PFSK-1 (cell line): ENCODE data around the gene DNAL1.

Experiments used
- FOXP2 ChIP-seq: optimal IDR thresholded peaks from 2 replicates; pipeline ENCODE3; 2011; ENCODE audit warnings: borderline replicate concordance, control low read depth, inconsistent platforms; ENCODE audit not compliant: insufficient read depth; ENCODE audit errors: extremely low read length, extremely low read depth
- POLR2AphosphoS5 ChIP-seq: IDR thresholded peaks from 2 replicates; pipeline ENCODE4 v1.6.1; 2012; ENCODE audit warnings: low read depth, mild to moderate bottlenecking, control low read depth, low read length, moderate library complexity
- REST ChIP-seq, 2 experiments: IDR thresholded peaks; 2 replicates each; pipeline versions ENCODE4 v1.6.1 to v1.8.0; 2011 to 2012; ENCODE audit warnings: low read depth in 2 of 2, low read length in 2 of 2, control low read depth in 1 of 2, inconsistent platforms in 1 of 2, mild to moderate bottlenecking in 1 of 2, moderate library complexity in 1 of 2; ENCODE audit not compliant: insufficient read depth in 1 of 2
- SIN3A ChIP-seq: IDR thresholded peaks from 2 replicates; pipeline ENCODE4 v1.6.1; 2012; ENCODE audit warnings: mild to moderate bottlenecking, low read length, moderate library complexity, borderline replicate concordance; ENCODE audit not compliant: insufficient read depth
- TAF1 ChIP-seq: IDR thresholded peaks from 2 replicates; pipeline ENCODE4 v1.6.1; 2012; ENCODE audit warnings: low read length, control low read depth, borderline replicate concordance; ENCODE audit not compliant: insufficient read depth

The DNAL1 gene

GRCh38 chr14:73719361-73719760 is 74.6 kb downstream of the DNAL1 start:
- TF ChIP-seq REST (IDR thresholded peaks at IDR 0.05; ENCODE audit: insufficient read depth in 1 of 2, low read depth in 2 of 2, low read length in 2 of 2) (no peak), TAF1 (no peak), FOXP2 (no peak), POLR2AphosphoS5 (no peak), SIN3A (no peak)

GRCh38 chr14:73719791-73720190 is 75.0 kb downstream of the DNAL1 start:
- TF ChIP-seq TAF1 (no peak), FOXP2 (no peak), REST (IDR thresholded peaks at IDR 0.05; ENCODE audit: insufficient read depth in 1 of 2, low read depth in 2 of 2, low read length in 2 of 2) (no peak), SIN3A (no peak), POLR2AphosphoS5 (no peak)

GRCh38 chr14:73720636-73721035 is 75.8 kb downstream of the DNAL1 start:
- TF ChIP-seq POLR2AphosphoS5 (no peak), FOXP2 (no peak), REST (IDR thresholded peaks at IDR 0.05; ENCODE audit: insufficient read depth in 1 of 2, low read depth in 2 of 2, low read length in 2 of 2) (no peak), TAF1 (no peak), SIN3A (no peak)

GRCh38 chr14:73721101-73721821 is 76.5 kb downstream of the DNAL1 start:
- TF ChIP-seq TAF1 (no peak), SIN3A (no peak), REST (IDR thresholded peaks at IDR 0.05; ENCODE audit: insufficient read depth in 1 of 2, low read depth in 2 of 2, low read length in 2 of 2) (no peak), FOXP2 (no peak), POLR2AphosphoS5 (no peak)

- no peak for TF ChIP-seq REST (IDR thresholded peaks at IDR 0.05; ENCODE audit: insufficient read depth in 1 of 2, low read depth in 2 of 2, low read length in 2 of 2)
- TF ChIP-seq FOXP2, result no peak
- no peak for TF ChIP-seq POLR2AphosphoS5
- no peak for TF ChIP-seq SIN3A
- no peak for TF ChIP-seq TAF1
Measured at GRCh38 chr14:73722581-73722980, 77.8 kb downstream of the DNAL1 start.
